CD14-positive monocyte (primary cell): ENCODE measurements around the gene NEDD4L. TPM values are rescaled to one million over a fixed set of nuclear protein-coding genes. Genes with fewer than 3 reads are reported as not detected.

Source experiments
- DNase-seq, 3 donors: peaks; one replicate each; pipeline ENCODE4 v3.0.0-alpha.2; 2011 to 2022
- H2AFZ ChIP-seq: 2 replicates; pipeline ENCODE4 v1.6.0; 2012; ENCODE audit warnings: mild to moderate bottlenecking, low read depth, low read length, inconsistent platforms; ENCODE audit not compliant: insufficient read depth, poor library complexity, severe bottlenecking
- H3K27ac ChIP-seq, 2 donors: 1 replicate in 1 of 2; 2 replicates in 1 of 2; pipeline ENCODE4 v1.5.1; 2012 to 2013; ENCODE audit warnings: low read length in 2 of 2, control low read depth in 1 of 2, inconsistent platforms in 1 of 2, low read depth in 1 of 2, mild to moderate bottlenecking in 1 of 2
- H3K27me3 ChIP-seq, 2 donors: one replicate each; pipeline versions ENCODE4 v1.6.0 to v1.6.1; 2011 to 2013; ENCODE audit warnings: low read length in 2 of 2; ENCODE audit not compliant: control insufficient read depth in 2 of 2, insufficient read depth in 2 of 2
- H3K36me3 ChIP-seq, 2 donors: replicated peaks in 1 of 2; 1 replicate in 1 of 2; 2 replicates in 1 of 2; pipeline versions ENCODE4 v1.5.1 to v1.6.1; 2012 to 2013; ENCODE audit warnings: low read length in 2 of 2, control low read depth in 1 of 2, inconsistent platforms in 1 of 2, mild to moderate bottlenecking in 1 of 2; ENCODE audit not compliant: insufficient read depth in 2 of 2, control insufficient read depth in 1 of 2
- H3K4me1 ChIP-seq, 2 donors: 1 replicate in 1 of 2; 2 replicates in 1 of 2; pipeline versions ENCODE4 v1.5.1 to v1.6.1; 2012 to 2013; ENCODE audit warnings: low read length in 2 of 2, control low read depth in 1 of 2, inconsistent platforms in 1 of 2, mild to moderate bottlenecking in 1 of 2, moderate library complexity in 1 of 2; ENCODE audit not compliant: insufficient read depth in 2 of 2, control insufficient read depth in 1 of 2
- H3K4me2 ChIP-seq: replicated peaks from 2 replicates; pipeline ENCODE3; 2012; ENCODE audit warnings: low read length, moderate library complexity, mild to moderate bottlenecking; ENCODE audit not compliant: poor library complexity, severe bottlenecking; ENCODE audit errors: extremely low read depth
- H3K4me3 ChIP-seq, 3 experiments: fragments of 200-600 bp in 1 of 3; sonication (generic) in 1 of 3; replicated peaks in 1 of 3; 1 replicate in 2 of 3; 2 replicates in 1 of 3; pipeline ENCODE4 v1.5.1; 2011 to 2013; ENCODE audit warnings: low read length in 3 of 3, mild to moderate bottlenecking in 3 of 3, control low read depth in 2 of 3, low read depth in 2 of 3, inconsistent platforms in 1 of 3, moderate library complexity in 1 of 3
- H3K79me2 ChIP-seq: 2 replicates; pipeline ENCODE4 v1.6.0; 2012; ENCODE audit warnings: mild to moderate bottlenecking, control low read depth, inconsistent platforms, low read length, moderate library complexity; ENCODE audit not compliant: insufficient read depth
- H3K9ac ChIP-seq: 2 replicates; pipeline ENCODE4 v1.6.0; 2017; ENCODE audit warnings: low read length, mild to moderate bottlenecking; ENCODE audit not compliant: insufficient read depth, poor library complexity, severe bottlenecking
- H3K9me3 ChIP-seq, 2 donors: replicated peaks in 1 of 2; 1 replicate in 1 of 2; 2 replicates in 1 of 2; pipeline versions ENCODE4 v1.5.1 to v1.6.1; 2012 to 2013; ENCODE audit warnings: low read length in 2 of 2, control low read depth in 1 of 2; ENCODE audit not compliant: control insufficient read depth in 1 of 2, insufficient read depth in 1 of 2
- H4K20me1 ChIP-seq: 2 replicates; pipeline ENCODE4 v1.6.0; 2012; ENCODE audit warnings: mild to moderate bottlenecking, low read length, control low read depth, moderate library complexity; ENCODE audit not compliant: insufficient read depth
- H3K27ac Mint-ChIP-seq, 7 donors: one replicate each; pipeline ENCODE4 v1.8.0; 2020; ENCODE audit warnings: mild to moderate bottlenecking in 7 of 7, mixed read lengths in 7 of 7, moderate library complexity in 6 of 7, inconsistent platforms in 2 of 7
- H3K27me3 Mint-ChIP-seq, 3 donors: one replicate each; pipeline ENCODE4 v1.8.0; 2021 to 2022; ENCODE audit warnings: low read depth in 3 of 3, mild to moderate bottlenecking in 3 of 3, mixed read lengths in 3 of 3, moderate library complexity in 3 of 3, inconsistent platforms in 1 of 3
- H3K36me3 Mint-ChIP-seq, 2 donors: one replicate each; pipeline ENCODE4 v1.8.0; 2020; ENCODE audit warnings: mixed read lengths in 2 of 2, inconsistent platforms in 1 of 2, mild to moderate bottlenecking in 1 of 2
- H3K4me1 Mint-ChIP-seq: one replicate; pipeline ENCODE4 v1.8.0; 2020; ENCODE audit warnings: mild to moderate bottlenecking, mixed read lengths
- H3K4me3 Mint-ChIP-seq, 2 donors: one replicate each; pipeline ENCODE4 v1.8.0; 2020; ENCODE audit warnings: mild to moderate bottlenecking in 2 of 2, mixed read lengths in 2 of 2, moderate library complexity in 1 of 2
- H3K9me3 Mint-ChIP-seq, 7 donors: one replicate each; pipeline ENCODE4 v1.8.0; 2020 to 2022; ENCODE audit warnings: mixed read lengths in 7 of 7, mild to moderate bottlenecking in 6 of 7, moderate library complexity in 6 of 7, inconsistent platforms in 2 of 7
- WGBS: methylation state at CpG from one replicate; pipeline ENCODE4 v1.1.5; 2013; ENCODE audit warnings: missing lambda C conversion rate; ENCODE audit not compliant: insufficient coverage; 5-methylcytosine and 5-hydroxymethylcytosine counted together
- intact Hi-C, 2 donors: fragments of 100-400 bp; cut with micrococcal nuclease; formaldehyde crosslinking; loops; one replicate each; pipeline versions ENCODE4 v1.15.0 to v1.15.1; 2023
- polyA plus RNA-seq, 3 donors: library from polyadenylated mRNA; depleted of rRNA in 1 of 3; unstranded in 2 of 3; stranded (reverse) in 1 of 3; fragments of 300-500 nt in 2 of 3; fragments of >200 nt in 1 of 3; fragmentation: Illumina TruSeq in 2 of 3; gene quantifications; 1 replicate in 2 of 3; 2 replicates in 1 of 3; pipeline ENCODE4 v1.2.3, GENCODE V29; 2012 to 2021
- TF ChIP-seq, protein P1 (sequence below): fragments of 200-600 bp; IDR thresholded peaks from one replicate; pipeline ENCODE4 v1.8.0; 2022; ENCODE audit warnings: antibody characterized with exemption, mild to moderate bottlenecking

The NEDD4L gene
- polyA plus RNA-seq, 3 donors: 2.5 to 5.2 (median 4.5) TPM

DNA sequence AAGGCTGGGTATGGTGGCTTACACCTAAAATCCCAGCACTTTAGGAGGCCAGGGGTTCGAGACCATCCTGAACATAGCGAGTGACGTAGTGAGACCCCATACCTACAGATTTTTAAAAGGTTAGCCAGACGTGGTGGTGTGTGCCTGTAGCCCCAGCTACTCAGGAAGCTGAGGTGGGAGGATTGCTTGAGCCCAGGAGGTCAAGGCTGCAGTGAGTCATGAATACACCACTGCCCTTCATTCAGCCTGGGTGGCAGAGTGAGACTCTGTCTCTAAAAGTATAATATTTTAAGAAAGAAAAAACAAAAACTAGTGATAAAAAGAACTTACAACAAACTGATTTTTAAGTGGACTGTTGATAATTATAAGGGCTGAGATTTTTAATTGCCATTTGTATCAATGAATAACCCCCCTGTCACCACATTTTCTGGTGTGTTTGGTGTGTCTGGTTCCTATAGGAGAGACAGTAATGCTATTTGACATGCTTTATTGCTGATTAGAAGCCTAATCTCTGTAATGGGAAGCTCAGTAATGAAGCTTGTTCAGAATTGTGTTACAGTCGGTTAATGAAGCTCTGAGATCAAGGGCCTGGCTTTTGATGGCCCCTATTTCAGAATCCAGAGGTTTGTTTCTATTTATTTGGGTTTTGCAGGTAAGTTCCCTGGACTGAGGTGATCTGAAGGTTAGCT is 147.0 kb downstream of the NEDD4L start:
- Histone ChIP-seq H3K4me2 (no peak overlapping the region), H3K27ac (no peak overlapping the region), H3K4me3 (no peak overlapping the region), H3K9ac (no peak overlapping the region), H3K27me3 (peaks cover 12 to 25% of the 10 kb centered on the region in 2 donors), H3K36me3 (no peaks in the 10 kb centered on the region), H3K79me2 (no peaks in the 10 kb centered on the region), H4K20me1 (no peaks in the 10 kb centered on the region), H3K4me1 (peaks cover 7 to 10% of the 10 kb centered on the region in 2 donors), H2AFZ (no peak overlapping the region), H3K9me3 (no peaks in the 10 kb centered on the region)
- DNase-seq: no peak
- Mint-ChIP-seq H3K4me1 (peaks cover 14% of the 10 kb centered on the region), H3K36me3 (no peaks in the 10 kb centered on the region), H3K27ac (no peak overlapping the region), H3K27me3 (peaks cover 11 to 45% (median 22%) of the 10 kb centered on the region in 3 donors), H3K4me3 (no peak overlapping the region), H3K9me3 (no peaks in the 10 kb centered on the region)
- 80% methylated on average over 2 of the region's 5 CpGs for WGBS
- TF ChIP-seq, protein P1, sequence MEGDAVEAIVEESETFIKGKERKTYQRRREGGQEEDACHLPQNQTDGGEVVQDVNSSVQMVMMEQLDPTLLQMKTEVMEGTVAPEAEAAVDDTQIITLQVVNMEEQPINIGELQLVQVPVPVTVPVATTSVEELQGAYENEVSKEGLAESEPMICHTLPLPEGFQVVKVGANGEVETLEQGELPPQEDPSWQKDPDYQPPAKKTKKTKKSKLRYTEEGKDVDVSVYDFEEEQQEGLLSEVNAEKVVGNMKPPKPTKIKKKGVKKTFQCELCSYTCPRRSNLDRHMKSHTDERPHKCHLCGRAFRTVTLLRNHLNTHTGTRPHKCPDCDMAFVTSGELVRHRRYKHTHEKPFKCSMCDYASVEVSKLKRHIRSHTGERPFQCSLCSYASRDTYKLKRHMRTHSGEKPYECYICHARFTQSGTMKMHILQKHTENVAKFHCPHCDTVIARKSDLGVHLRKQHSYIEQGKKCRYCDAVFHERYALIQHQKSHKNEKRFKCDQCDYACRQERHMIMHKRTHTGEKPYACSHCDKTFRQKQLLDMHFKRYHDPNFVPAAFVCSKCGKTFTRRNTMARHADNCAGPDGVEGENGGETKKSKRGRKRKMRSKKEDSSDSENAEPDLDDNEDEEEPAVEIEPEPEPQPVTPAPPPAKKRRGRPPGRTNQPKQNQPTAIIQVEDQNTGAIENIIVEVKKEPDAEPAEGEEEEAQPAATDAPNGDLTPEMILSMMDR: no peak
- intact Hi-C loops: no loop called here

DNA sequence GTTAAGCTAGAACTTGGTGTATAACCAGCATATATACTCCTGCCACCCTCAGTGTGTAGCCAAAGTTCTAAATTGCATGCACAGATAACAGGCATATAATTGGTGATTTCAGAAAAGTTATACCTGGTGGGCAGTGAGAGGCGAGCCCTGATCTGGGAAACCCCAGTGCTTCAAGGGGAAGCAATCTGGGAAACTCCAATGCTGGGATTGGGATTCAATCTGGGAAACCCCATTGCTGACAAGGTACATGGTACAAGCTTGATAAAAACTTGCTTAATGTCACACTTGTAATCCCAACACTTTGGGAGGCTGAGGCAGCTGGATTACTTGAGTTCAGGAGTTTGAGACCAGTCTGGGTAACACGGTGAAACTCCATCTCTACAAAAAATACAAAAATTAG is 147.6 kb downstream of the NEDD4L start:
- peaks cover 13 to 51% (median 28%) of the 10 kb centered on the region in 3 donors for H3K27me3 Mint-ChIP-seq
- Histone ChIP-seq H2AFZ (no peak overlapping the region), H3K79me2 (no peaks in the 10 kb centered on the region), H3K27me3 (peaks cover 15 to 31% of the 10 kb centered on the region in 2 donors), H3K36me3 (no peaks in the 10 kb centered on the region), H3K4me3 (no peak overlapping the region), H3K27ac (no peak overlapping the region), H3K9ac (no peak overlapping the region), H4K20me1 (no peaks in the 10 kb centered on the region), H3K4me2 (no peak overlapping the region), H3K9me3 (no peaks in the 10 kb centered on the region), H3K4me1 (peaks cover 7 to 10% of the 10 kb centered on the region in 2 donors)
- intact Hi-C loops: no loop called here
- H3K4me1 Mint-ChIP-seq: peaks cover 14% of the 10 kb centered on the region
- no peak overlapping the region for H3K4me3 Mint-ChIP-seq
- 100% methylated on average over 1 of the region's 2 CpGs for WGBS
- no peak for DNase-seq
- H3K27ac Mint-ChIP-seq: no peak overlapping the region
- no peaks in the 10 kb centered on the region for H3K36me3 Mint-ChIP-seq
- no peaks in the 10 kb centered on the region for H3K9me3 Mint-ChIP-seq
- TF ChIP-seq, protein P1: no peak
